ENCODE measurements around the gene VEGFA. TPM values are rescaled to one million over a fixed set of nuclear protein-coding genes. Genes with fewer than 3 reads are reported as not detected.
A peak's percentile ranks its signal among the peaks of the same experiment; 100 is the strongest.

Gene VEGFA
- polyA plus RNA-seq, 1 experiment = 189 TPM

GRCh38 chr6:43808412-43808811 lies 38.4 kb downstream of the VEGFA start:
- TF ChIP-seq CTCF (IDR thresholded peaks at IDR 0.05; ENCODE audit: low read depth, low read length) = no peak
- no peak for DNase-seq (ENCODE audit: low read depth, low spot score)
- Histone ChIP-seq H3K4me3 (ENCODE audit: low read depth, low read length) (no peak overlapping the region), H3K27me3 (ENCODE audit: control insufficient read depth, insufficient read depth, low read length) (peaks cover 4% of the 10 kb centered on the region), H3K27ac (ENCODE audit: low read depth, low read length) (no peak overlapping the region), H3K9me3 (ENCODE audit: control insufficient read depth, insufficient read depth, low read length) (no peaks in the 10 kb centered on the region)
- CTCF ChIA-PET = interaction anchor here (1.1 to 1.3 kb wide), 2 partner anchors 29 to 38 kb away, joined by 4 read pairs; partner anchors contain the start of gene VEGFA
- POLR2A ChIA-PET = interaction anchor here (1.5 kb wide), 1 partner anchor 32 kb away, joined by 4 read pairs; no protein-coding TSS in a partner anchor

GRCh38 chr6:43809417-43810305 lies 39.6 kb downstream of the VEGFA start:
- POLR2A ChIA-PET = no interaction called here
- H3K27me3 ChIP-seq (ENCODE audit: control insufficient read depth, insufficient read depth, low read length) = peaks cover 4% of the 10 kb centered on the region
- H3K27ac ChIP-seq (ENCODE audit: low read depth, low read length) = no peak overlapping the region
- CTCF ChIA-PET = interaction anchor here (0.8 kb wide), 1 partner anchor 35 kb away, joined by 3 read pairs; no protein-coding TSS in a partner anchor
- H3K4me3 ChIP-seq (ENCODE audit: low read depth, low read length) = no peak overlapping the region
- peak; percentile 59 for DNase-seq (ENCODE audit: low read depth, low spot score)
- no peak for TF ChIP-seq CTCF (IDR thresholded peaks at IDR 0.05; ENCODE audit: low read depth, low read length)
- H3K9me3 ChIP-seq (ENCODE audit: control insufficient read depth, insufficient read depth, low read length) = no peaks in the 10 kb centered on the region

- no peaks in the 10 kb centered on the region for H3K27me3 ChIP-seq (ENCODE audit: control insufficient read depth, insufficient read depth, low read length)
- ChIA-PET POLR2A (no interaction called here), CTCF (no interaction called here)
- no peaks in the 10 kb centered on the region for H3K9me3 ChIP-seq (ENCODE audit: control insufficient read depth, insufficient read depth, low read length)
- H3K4me3 ChIP-seq (ENCODE audit: low read depth, low read length) = no peak overlapping the region
- no peak for DNase-seq (ENCODE audit: low read depth, low spot score)
- H3K27ac ChIP-seq (ENCODE audit: low read depth, low read length) = no peak overlapping the region
- TF ChIP-seq CTCF (IDR thresholded peaks at IDR 0.05; ENCODE audit: low read depth, low read length) = no peak
These were observed 41.1 kb downstream of the VEGFA start for GRCh38 chr6:43810965-43811732.

- no peaks in the 10 kb centered on the region for H3K27me3 ChIP-seq (ENCODE audit: control insufficient read depth, insufficient read depth, low read length)
- POLR2A ChIA-PET = no interaction called here
- CTCF ChIA-PET = no interaction called here
- no peaks in the 10 kb centered on the region for H3K9me3 ChIP-seq (ENCODE audit: control insufficient read depth, insufficient read depth, low read length)
- no peak for TF ChIP-seq CTCF (IDR thresholded peaks at IDR 0.05; ENCODE audit: low read depth, low read length)
- H3K27ac ChIP-seq (ENCODE audit: low read depth, low read length) = no peak overlapping the region
- no peak overlapping the region for H3K4me3 ChIP-seq (ENCODE audit: low read depth, low read length)
- DNase-seq (ENCODE audit: low read depth, low spot score) = no peak
These were observed 41.7 kb downstream of the VEGFA start for GRCh38 chr6:43811733-43812099.

Measured in AG04450 (cell line).